ENCODE data around the gene CLIC3. TPM values are rescaled to one million over a fixed set of nuclear protein-coding genes. Genes with fewer than 3 reads are reported as not detected.

CLIC3 gene
- total RNA-seq, 1 donor from 2014 or later, result not detected

DNA sequence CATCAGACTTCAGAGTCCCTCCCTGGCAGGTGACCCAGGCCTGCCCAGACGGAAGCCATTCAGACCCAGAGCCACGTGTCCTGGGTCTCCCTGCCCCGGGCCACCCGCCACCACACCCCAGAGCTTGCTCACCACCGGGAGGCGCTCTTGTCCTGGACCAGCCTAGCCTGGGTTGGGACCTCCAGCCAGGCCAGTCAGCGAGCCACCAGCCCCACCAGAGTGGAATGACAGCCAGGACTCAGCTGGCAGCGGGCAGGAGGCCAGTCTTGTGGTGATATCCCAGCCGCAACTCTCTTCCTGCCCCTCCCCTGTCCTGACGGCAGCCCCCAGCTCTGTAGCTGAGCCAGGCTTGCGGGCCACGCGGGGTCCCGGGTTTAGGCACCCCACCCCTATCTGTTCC lies 20.7 kb downstream of the CLIC3 start:
- Histone ChIP-seq H3K27me3 (peaks cover 17% of the 10 kb centered on the region), H3K4me1 (peaks cover 7% of the 10 kb centered on the region), H4K20me1 (ENCODE audit: low read depth) (no peaks in the 10 kb centered on the region), H3K4me3 (no peak overlapping the region), H3K27ac (no peak overlapping the region), H3K36me3 (no peaks in the 10 kb centered on the region), H2AFZ (replicated peaks) (no peak overlapping the region), H3K9ac (no peak overlapping the region), H3K79me2 (ENCODE audit: low read depth) (no peaks in the 10 kb centered on the region), H3K4me2 (no peak overlapping the region), H3F3A (ENCODE audit: low read depth) (peaks cover 11% of the 10 kb centered on the region), H3K9me3 (ENCODE audit: low read depth) (no peaks in the 10 kb centered on the region)
- peaks cover 7% of the 10 kb centered on the region for H3K27me3 Mint-ChIP-seq (ENCODE audit: insufficient read depth, low read depth)
- H3K9me3 Mint-ChIP-seq, result no peaks in the 10 kb centered on the region
- DNase-seq (ENCODE audit: low spot score), result peak; percentile 37
- H3K4me3 Mint-ChIP-seq, result peak overlapping the region; percentile 38
- TF ChIP-seq, protein P1, sequence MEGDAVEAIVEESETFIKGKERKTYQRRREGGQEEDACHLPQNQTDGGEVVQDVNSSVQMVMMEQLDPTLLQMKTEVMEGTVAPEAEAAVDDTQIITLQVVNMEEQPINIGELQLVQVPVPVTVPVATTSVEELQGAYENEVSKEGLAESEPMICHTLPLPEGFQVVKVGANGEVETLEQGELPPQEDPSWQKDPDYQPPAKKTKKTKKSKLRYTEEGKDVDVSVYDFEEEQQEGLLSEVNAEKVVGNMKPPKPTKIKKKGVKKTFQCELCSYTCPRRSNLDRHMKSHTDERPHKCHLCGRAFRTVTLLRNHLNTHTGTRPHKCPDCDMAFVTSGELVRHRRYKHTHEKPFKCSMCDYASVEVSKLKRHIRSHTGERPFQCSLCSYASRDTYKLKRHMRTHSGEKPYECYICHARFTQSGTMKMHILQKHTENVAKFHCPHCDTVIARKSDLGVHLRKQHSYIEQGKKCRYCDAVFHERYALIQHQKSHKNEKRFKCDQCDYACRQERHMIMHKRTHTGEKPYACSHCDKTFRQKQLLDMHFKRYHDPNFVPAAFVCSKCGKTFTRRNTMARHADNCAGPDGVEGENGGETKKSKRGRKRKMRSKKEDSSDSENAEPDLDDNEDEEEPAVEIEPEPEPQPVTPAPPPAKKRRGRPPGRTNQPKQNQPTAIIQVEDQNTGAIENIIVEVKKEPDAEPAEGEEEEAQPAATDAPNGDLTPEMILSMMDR (IDR thresholded peaks at IDR 0.05), result peak; percentile 40
- TF ChIP-seq EZH2phosphoT487 (IDR thresholded peaks at IDR 0.05), result no peak
- TF ChIP-seq EZH2 (IDR thresholded peaks at IDR 0.05), result no peak
- no peaks in the 10 kb centered on the region for H3K36me3 Mint-ChIP-seq
- no peak overlapping the region for H3K27ac Mint-ChIP-seq
- H3K4me1 Mint-ChIP-seq, result peaks cover 5% of the 10 kb centered on the region

- H3K27me3 Mint-ChIP-seq (ENCODE audit: insufficient read depth, low read depth), result peaks cover 7% of the 10 kb centered on the region
- Histone ChIP-seq H3K4me2 (no peak overlapping the region), H4K20me1 (ENCODE audit: low read depth) (no peaks in the 10 kb centered on the region), H3K27ac (no peak overlapping the region), H3K4me3 (no peak overlapping the region), H3K36me3 (no peaks in the 10 kb centered on the region), H3K27me3 (peaks cover 17% of the 10 kb centered on the region), H3K9ac (no peak overlapping the region), H3K79me2 (ENCODE audit: low read depth) (no peaks in the 10 kb centered on the region), H3K4me1 (peaks cover 7% of the 10 kb centered on the region), H3K9me3 (ENCODE audit: low read depth) (no peaks in the 10 kb centered on the region), H3F3A (ENCODE audit: low read depth) (peaks cover 11% of the 10 kb centered on the region), H2AFZ (replicated peaks) (no peak overlapping the region)
- no peaks in the 10 kb centered on the region for H3K36me3 Mint-ChIP-seq
- no peaks in the 10 kb centered on the region for H3K9me3 Mint-ChIP-seq
- H3K4me1 Mint-ChIP-seq, result peaks cover 2% of the 10 kb centered on the region
- TF ChIP-seq EZH2phosphoT487 (IDR thresholded peaks at IDR 0.05) (no peak), EZH2 (IDR thresholded peaks at IDR 0.05) (no peak)
- TF ChIP-seq, protein P1 (IDR thresholded peaks at IDR 0.05), result no peak
- H3K4me3 Mint-ChIP-seq, result peak overlapping the region; percentile 38
- no peak for DNase-seq (ENCODE audit: low spot score)
- no peak overlapping the region for H3K27ac Mint-ChIP-seq
Measured at GRCh38 chr9:136974817-136975535, 21.4 kb downstream of the CLIC3 start.

- Mint-ChIP-seq H3K4me1 (peaks cover 2% of the 10 kb centered on the region), H3K9me3 (no peaks in the 10 kb centered on the region), H3K36me3 (no peaks in the 10 kb centered on the region), H3K27ac (no peak overlapping the region), H3K4me3 (no peak overlapping the region), H3K27me3 (ENCODE audit: insufficient read depth, low read depth) (peaks cover 5% of the 10 kb centered on the region)
- Histone ChIP-seq H3K27me3 (peaks cover 17% of the 10 kb centered on the region), H3F3A (ENCODE audit: low read depth) (peaks cover 2% of the 10 kb centered on the region), H3K27ac (no peak overlapping the region), H2AFZ (replicated peaks) (no peak overlapping the region), H3K9me3 (ENCODE audit: low read depth) (no peaks in the 10 kb centered on the region), H3K36me3 (no peaks in the 10 kb centered on the region), H3K4me3 (no peak overlapping the region), H3K9ac (no peak overlapping the region), H3K4me2 (no peak overlapping the region), H3K4me1 (peaks cover 7% of the 10 kb centered on the region), H3K79me2 (ENCODE audit: low read depth) (no peaks in the 10 kb centered on the region), H4K20me1 (ENCODE audit: low read depth) (no peaks in the 10 kb centered on the region)
- TF ChIP-seq, protein P1 (IDR thresholded peaks at IDR 0.05), result no peak
- TF ChIP-seq EZH2phosphoT487 (IDR thresholded peaks at IDR 0.05) (no peak), EZH2 (IDR thresholded peaks at IDR 0.05) (no peak)
- DNase-seq (ENCODE audit: low spot score), result no peak
Measured at GRCh38 chr9:136973618-136974617, 22.4 kb downstream of the CLIC3 start.
